ENCODE results near the gene ADAMTS12.

The ADAMTS12 gene

GRCh38 chr5:33763435-33763834, 128.4 kb downstream of the ADAMTS12 start:
- no peaks in the 10 kb centered on the region for H3K9me3 ChIP-seq (ENCODE audit: severe bottlenecking)
- ATAC-seq (ENCODE audit: low read depth) (no peak), DNase-seq (ENCODE audit: low spot score) (no peak)
- TF ChIP-seq, protein P1, sequence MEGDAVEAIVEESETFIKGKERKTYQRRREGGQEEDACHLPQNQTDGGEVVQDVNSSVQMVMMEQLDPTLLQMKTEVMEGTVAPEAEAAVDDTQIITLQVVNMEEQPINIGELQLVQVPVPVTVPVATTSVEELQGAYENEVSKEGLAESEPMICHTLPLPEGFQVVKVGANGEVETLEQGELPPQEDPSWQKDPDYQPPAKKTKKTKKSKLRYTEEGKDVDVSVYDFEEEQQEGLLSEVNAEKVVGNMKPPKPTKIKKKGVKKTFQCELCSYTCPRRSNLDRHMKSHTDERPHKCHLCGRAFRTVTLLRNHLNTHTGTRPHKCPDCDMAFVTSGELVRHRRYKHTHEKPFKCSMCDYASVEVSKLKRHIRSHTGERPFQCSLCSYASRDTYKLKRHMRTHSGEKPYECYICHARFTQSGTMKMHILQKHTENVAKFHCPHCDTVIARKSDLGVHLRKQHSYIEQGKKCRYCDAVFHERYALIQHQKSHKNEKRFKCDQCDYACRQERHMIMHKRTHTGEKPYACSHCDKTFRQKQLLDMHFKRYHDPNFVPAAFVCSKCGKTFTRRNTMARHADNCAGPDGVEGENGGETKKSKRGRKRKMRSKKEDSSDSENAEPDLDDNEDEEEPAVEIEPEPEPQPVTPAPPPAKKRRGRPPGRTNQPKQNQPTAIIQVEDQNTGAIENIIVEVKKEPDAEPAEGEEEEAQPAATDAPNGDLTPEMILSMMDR (IDR thresholded peaks at IDR 0.05; ENCODE audit: poor library complexity, severe bottlenecking): no peak
- H3K27me3 ChIP-seq (ENCODE audit: insufficient read depth, poor library complexity, severe bottlenecking): no peaks in the 10 kb centered on the region
- no peaks in the 10 kb centered on the region for H3K4me1 ChIP-seq (ENCODE audit: insufficient read depth, poor library complexity, severe bottlenecking)
- H3K4me3 ChIP-seq (ENCODE audit: severe bottlenecking): no peak overlapping the region
- no peak overlapping the region for H3K27ac ChIP-seq (ENCODE audit: poor library complexity, severe bottlenecking)
- no peaks in the 10 kb centered on the region for H3K36me3 ChIP-seq (ENCODE audit: low read depth)

DNA sequence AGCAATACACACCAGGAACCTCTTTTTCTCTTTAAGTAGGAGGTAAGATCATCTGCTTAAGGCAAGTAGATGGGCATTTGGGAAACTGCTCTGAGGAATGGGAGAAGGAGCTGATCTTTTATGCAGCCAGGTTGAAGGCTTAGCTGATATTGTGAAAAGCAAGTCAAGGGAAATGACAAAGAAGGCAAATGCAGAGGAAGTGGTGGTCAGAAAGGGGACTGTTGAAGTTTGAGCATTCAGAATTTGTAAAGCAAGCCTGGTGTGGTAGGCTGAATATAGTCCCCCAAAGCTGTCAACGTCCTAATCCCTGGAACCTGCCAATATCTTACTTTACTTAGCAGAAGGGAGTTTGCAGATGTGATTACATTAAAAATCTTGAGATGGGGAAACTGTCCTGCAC, 128.9 kb downstream of the ADAMTS12 start:
- no peak overlapping the region for H3K27ac ChIP-seq (ENCODE audit: poor library complexity, severe bottlenecking)
- ATAC-seq (ENCODE audit: low read depth) (no peak), DNase-seq (ENCODE audit: low spot score) (no peak)
- H3K4me1 ChIP-seq (ENCODE audit: insufficient read depth, poor library complexity, severe bottlenecking): no peaks in the 10 kb centered on the region
- no peaks in the 10 kb centered on the region for H3K27me3 ChIP-seq (ENCODE audit: insufficient read depth, poor library complexity, severe bottlenecking)
- H3K36me3 ChIP-seq (ENCODE audit: low read depth): no peaks in the 10 kb centered on the region
- TF ChIP-seq, protein P1 (IDR thresholded peaks at IDR 0.05; ENCODE audit: poor library complexity, severe bottlenecking): no peak
- H3K4me3 ChIP-seq (ENCODE audit: severe bottlenecking): no peak overlapping the region
- H3K9me3 ChIP-seq (ENCODE audit: severe bottlenecking): no peaks in the 10 kb centered on the region

- H3K4me3 ChIP-seq (ENCODE audit: severe bottlenecking): no peak overlapping the region
- TF ChIP-seq, protein P1 (IDR thresholded peaks at IDR 0.05; ENCODE audit: poor library complexity, severe bottlenecking): no peak
- no peak for DNase-seq (ENCODE audit: low spot score)
These were observed 130.7 kb downstream of the ADAMTS12 start for GRCh38 chr5:33761139-33761538.

DNA sequence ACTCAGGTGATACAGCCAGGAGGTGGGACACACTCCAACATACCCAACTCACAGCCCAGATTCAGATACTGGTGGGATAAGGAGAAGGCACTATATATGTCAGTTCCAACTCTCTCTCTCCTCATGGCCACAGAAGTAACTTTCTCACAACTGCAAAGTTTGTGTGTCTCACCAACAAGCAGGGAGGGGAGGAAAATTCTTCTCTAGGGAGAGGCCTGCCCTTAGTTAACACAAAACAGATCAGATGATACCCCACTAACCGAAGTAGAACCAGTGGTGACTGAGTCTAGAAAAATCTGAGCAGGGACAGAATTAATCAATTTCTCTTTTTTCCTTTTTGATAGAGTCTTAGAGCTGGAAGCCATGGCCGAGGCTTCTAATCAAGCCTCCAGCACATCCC, 133.1 kb downstream of the ADAMTS12 start:
- Histone ChIP-seq H3K27me3 (ENCODE audit: insufficient read depth, poor library complexity, severe bottlenecking) (no peaks in the 10 kb centered on the region), H3K4me1 (ENCODE audit: insufficient read depth, poor library complexity, severe bottlenecking) (no peaks in the 10 kb centered on the region), H3K27ac (ENCODE audit: poor library complexity, severe bottlenecking) (no peak overlapping the region), H3K4me3 (ENCODE audit: severe bottlenecking) (no peak overlapping the region), H3K9me3 (ENCODE audit: severe bottlenecking) (no peaks in the 10 kb centered on the region), H3K36me3 (ENCODE audit: low read depth) (no peaks in the 10 kb centered on the region)
- ATAC-seq (ENCODE audit: low read depth) (no peak), DNase-seq (ENCODE audit: low spot score) (no peak)
- TF ChIP-seq, protein P1 (IDR thresholded peaks at IDR 0.05; ENCODE audit: poor library complexity, severe bottlenecking): no peak

More at GRCh38 chr5:33761139-33761538, 130.7 kb downstream of the ADAMTS12 start:
- no peak overlapping the region for H3K27ac ChIP-seq (ENCODE audit: poor library complexity, severe bottlenecking)
- no peaks in the 10 kb centered on the region for H3K27me3 ChIP-seq (ENCODE audit: insufficient read depth, poor library complexity, severe bottlenecking)
- no peaks in the 10 kb centered on the region for H3K9me3 ChIP-seq (ENCODE audit: severe bottlenecking)
- H3K4me1 ChIP-seq (ENCODE audit: insufficient read depth, poor library complexity, severe bottlenecking): no peaks in the 10 kb centered on the region
- no peak for ATAC-seq (ENCODE audit: low read depth)
- H3K36me3 ChIP-seq (ENCODE audit: low read depth): no peaks in the 10 kb centered on the region

DNA sequence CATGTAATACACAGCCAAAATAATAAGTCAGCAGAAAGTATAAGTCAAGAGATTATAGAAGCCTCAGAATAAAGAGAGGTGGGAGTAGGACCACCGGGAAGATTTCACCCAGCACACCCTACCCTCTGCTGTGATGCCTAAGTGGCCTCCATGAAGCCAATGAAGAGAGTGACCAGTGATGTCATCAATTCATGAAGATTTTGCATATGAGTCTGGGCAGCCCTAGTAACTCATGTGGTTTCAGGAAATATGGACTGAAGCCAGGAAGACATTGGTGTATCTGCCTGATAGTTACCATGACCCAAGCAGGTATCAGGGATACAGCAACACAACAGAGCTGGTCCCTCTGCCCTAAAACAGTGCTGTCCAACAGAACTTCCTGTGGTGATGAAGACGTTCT, 135.3 kb downstream of the ADAMTS12 start:
- Histone ChIP-seq H3K27ac (ENCODE audit: poor library complexity, severe bottlenecking) (no peak overlapping the region), H3K27me3 (ENCODE audit: insufficient read depth, poor library complexity, severe bottlenecking) (no peaks in the 10 kb centered on the region), H3K4me3 (ENCODE audit: severe bottlenecking) (no peak overlapping the region), H3K36me3 (ENCODE audit: low read depth) (no peaks in the 10 kb centered on the region), H3K9me3 (ENCODE audit: severe bottlenecking) (no peaks in the 10 kb centered on the region), H3K4me1 (ENCODE audit: insufficient read depth, poor library complexity, severe bottlenecking) (no peaks in the 10 kb centered on the region)
- no peak for DNase-seq (ENCODE audit: low spot score)
- ATAC-seq (ENCODE audit: low read depth): no peak
- TF ChIP-seq, protein P1 (IDR thresholded peaks at IDR 0.05; ENCODE audit: poor library complexity, severe bottlenecking): no peak

Measured in RWPE2 (cell line).